HUDEP-2 (cell line): ENCODE measurements around the gene EFNA3.
A peak's percentile ranks its signal among the peaks of the same experiment; 100 is the strongest.

Experiments used
- DNase-seq, 76 experiments: peaks; one replicate each; lab custom pipeline; 2025; ENCODE audit not compliant: unreplicated experiment in 76 of 76; lab: John Stamatoyannopoulos, UW

Gene EFNA3

DNA sequence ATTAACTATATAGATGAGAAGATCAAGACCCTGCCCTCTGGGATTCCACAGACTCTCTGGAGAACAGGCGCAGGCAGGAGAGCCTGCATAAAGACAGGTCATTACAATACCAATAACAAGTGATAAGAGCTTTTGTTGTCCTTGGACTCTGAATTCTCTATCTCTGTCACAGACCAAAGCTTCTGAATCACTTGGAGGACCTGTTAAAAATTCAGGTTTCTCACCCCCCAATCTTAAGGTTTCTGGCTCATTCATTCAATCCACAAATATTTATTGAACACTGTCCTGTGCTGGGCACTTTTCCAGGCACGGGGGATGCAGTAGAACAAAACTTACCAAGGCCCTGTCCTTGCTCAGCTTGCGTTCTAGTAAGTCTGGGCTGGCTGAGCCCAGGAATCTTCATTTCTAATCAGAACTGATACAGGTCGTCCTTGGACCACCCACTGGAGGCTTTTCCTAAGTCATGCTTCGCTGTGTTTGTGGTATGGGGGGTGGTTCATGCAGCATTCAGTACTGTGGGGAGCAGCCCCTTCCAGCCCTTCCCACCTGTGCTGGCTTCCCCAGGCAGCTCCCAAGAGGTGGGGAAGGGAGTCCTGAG is 13.7 kb upstream of the EFNA3 start:
- no peak for DNase-seq

DNA sequence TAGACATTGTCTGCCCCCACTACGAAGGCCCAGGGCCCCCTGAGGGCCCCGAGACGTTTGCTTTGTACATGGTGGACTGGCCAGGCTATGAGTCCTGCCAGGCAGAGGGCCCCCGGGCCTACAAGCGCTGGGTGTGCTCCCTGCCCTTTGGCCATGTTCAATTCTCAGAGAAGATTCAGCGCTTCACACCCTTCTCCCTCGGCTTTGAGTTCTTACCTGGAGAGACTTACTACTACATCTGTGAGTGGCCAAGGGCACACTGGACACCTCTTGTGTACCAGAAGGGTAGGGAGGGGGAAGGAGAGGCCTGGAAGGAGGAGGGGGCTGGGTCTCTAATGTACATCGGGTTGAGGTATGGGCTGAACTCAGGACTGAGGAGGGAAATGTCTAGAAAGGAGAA is 11.9 kb upstream of the EFNA3 start:
- DNase-seq = no peak

DNA sequence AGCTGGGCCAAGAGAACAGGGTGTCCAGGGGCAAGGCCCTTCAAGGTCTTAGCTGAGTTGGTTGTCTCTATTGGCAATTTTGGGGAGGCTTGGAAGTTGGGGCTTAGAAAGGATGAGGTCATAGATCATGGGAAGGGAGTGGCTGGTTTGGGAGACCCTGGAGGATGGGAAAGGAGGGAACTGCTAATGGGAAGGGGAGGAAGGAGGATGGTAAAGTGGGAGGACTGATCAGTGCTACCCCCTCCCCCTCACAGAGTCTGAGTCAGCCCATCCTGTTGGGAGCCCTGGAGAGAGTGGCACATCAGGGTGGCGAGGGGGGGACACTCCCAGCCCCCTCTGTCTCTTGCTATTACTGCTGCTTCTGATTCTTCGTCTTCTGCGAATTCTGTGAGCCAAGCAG is 10.0 kb upstream of the EFNA3 start:
- no peak for DNase-seq

DNA sequence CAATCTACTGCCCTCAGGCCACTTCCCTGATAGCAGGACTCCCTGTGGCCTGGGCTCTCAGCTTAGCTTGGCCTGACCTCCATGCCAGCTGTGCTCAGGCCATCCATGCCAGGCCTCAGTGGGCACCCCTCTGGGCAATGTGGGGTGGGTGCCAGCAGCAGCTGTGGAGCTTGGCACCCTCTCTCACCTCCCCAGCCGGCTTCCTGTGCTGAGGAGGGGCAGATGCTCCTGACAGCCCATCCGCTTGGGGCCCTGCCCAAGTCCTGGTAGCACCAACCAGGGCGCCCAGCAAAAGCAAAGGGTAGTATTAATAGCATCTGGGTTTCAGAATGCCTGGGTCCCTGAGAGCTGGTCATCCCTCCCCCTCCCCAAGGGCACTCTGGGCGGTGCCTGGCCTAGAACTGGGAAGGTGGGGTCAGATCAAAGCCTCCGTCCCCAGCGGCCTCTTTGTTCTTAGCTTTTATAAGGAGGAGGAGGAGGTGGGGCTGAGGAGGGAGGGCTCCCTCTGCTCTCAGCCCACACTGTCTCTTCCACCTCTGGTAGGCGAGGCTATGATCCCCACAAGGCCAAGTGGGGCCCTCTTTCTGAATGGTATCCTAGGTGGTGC is 9.0 kb upstream of the EFNA3 start:
- DNase-seq = peak in 16 of 76 experiments; percentile 8 to 54 (median 28)

DNA sequence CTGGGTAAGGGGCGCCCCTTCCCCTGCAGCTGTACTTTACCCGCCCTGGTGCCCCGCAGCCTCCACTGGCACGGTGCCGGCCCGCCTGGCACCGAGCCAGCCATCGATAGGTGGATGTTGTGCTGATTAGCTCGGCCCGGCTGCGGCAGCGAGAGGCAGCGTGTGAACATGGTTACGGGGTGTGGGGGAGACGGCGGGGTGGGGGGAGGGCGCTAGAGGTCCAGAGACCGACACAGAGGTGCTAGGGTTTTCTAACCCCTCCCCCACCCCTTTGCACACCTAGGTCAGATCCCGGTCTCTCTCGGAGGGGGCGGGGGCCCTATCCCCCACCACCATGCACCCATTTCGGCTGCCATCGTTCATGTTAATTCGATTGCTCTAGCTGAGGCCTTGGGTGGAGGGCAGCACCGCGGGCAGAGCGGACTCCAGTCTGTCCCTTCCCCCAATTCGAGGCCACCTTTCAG is 8.4 kb upstream of the EFNA3 start:
- DNase-seq = peak in 3 of 76 experiments; percentile 37 to 54 (median 51)

DNA sequence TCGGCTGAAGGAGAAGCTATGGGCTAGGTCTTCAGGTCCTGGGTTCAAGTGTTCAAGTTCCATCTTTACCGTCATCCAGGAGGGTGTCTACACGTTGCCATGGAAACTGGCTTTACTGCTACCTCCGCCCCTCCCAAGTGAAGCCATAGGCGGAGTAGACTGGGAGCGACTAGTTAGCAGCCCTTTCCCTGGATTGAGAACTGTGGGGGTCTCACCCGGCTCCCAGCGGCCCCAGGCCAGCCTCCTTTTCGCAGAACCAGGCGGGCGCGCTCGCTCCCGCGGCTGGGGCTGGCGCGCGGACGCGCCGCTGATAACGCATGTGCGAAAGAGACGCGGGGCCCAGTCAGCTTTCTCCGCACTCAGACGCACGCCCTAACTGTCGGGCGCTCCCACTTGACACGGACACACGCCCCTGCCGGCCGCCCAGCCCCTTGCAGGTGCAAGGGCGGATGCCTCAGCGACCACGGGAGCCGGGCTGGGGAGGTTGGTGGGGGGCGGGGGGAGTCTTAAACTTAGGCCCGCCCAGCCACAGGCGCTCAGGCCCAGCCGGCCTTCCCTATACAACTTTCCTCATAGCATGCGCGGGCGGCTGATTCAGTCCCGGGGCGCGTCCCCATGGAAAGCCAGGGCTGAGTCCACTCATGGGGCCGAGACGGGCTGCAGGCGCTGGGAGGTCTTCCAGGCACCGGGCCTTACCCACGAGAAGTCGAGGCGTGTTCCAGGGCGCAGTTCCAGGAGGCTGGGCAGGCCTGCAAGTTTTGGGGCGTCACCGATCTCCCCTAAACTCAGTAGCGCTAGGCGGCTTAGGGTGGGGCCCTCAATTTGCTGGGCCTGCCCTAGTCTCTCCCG is 7.7 kb upstream of the EFNA3 start:
- DNase-seq = peak in 71 of 76 experiments; percentile 31 to 86 (median 70)

DNA sequence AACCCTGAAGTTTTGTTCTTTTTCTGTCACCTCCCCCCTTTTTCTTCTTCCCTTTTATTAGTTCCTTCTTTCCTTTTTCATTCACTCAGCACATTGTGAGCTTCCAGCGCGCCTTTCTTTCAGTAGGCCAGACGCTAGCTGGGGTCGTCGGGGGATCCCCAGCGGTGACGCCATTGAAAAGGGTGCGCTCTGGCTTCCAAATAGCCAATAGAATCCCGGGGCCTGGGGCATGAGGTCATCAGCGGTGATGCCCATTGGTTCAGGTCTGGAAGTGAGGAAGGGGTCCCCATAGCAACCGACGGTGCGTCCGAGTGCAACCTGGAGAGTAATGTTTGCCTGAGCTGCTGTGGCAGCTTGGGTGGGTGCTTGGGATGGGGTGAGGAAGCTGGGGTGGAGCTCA is 6.9 kb upstream of the EFNA3 start:
- no peak for DNase-seq

DNA sequence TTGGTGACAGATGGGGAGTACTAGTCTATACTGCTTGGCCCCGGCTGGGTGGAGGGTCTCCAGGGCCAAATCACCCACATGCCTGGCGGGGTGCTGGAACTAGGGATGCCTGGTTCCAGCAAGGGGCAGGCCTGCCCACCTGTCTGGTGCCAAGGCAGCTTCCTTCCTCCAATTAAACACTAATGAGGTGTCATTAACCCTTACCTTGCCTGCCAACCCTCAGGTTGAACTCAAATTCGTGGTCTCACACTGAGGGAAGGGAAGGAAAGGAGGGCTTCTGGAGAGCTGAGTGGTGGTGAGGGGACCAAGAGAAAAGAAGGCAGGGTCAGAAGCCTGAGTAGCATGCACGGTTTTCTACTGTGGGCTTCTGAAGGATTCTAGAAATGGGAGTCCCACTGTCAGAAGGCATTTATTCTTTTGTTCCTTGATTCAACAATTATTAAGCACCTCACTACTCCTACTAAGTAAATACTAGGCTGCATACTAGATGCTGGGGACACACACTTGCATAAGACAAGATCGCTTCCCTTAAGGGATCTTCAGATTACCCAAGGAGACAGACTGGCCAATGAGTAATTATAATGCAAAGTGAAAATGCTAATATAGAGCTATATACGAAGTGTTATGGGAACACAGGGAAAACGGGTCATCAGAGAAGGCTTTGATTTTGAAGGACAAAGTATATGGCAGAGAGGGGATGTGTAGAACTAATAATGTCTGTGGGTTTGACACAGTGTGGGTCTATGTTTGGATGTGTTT is 5.9 kb upstream of the EFNA3 start:
- no peak for DNase-seq

DNA sequence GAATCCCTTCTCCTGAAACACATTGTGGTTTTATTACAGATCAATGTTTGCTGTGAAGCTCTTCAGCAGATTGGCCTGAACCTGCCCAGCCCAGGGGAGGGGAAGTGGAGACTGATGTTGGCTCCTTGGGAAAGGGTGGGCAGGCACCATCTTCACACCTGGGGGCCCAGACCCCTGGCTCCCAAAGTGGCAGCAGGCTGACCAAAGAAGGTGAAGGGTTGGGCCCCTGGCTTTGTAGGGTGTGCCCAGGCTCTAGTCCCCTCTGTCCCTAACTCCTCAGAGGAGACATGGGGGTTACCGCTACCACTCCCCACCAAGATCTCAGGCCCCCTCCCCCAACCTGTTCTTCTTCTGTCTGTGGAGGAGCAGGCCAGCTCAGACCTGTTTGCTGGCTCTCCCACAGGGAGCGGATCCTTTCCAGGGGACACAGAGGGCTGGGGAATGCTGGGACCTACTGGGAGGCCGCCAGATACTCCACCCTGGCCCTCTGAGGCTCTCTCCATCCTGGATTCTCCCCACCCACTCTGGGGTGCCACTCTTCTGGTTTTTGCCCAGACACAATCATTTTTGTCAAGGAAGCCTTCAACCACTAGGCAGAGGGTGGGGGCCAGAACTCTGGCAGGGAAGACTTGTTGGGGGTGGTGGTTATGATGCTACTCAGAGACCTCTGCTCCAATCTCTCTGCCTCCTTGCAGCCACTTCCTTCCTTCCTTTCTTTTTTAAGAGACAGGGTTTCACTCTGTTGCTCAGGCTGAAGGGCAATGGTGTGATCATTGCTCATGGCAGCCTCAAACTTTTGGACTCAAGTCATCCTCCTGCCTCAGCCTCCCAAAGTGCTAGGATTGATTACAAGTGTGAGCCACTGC is 5.0 kb upstream of the EFNA3 start:
- DNase-seq = no peak

DNA sequence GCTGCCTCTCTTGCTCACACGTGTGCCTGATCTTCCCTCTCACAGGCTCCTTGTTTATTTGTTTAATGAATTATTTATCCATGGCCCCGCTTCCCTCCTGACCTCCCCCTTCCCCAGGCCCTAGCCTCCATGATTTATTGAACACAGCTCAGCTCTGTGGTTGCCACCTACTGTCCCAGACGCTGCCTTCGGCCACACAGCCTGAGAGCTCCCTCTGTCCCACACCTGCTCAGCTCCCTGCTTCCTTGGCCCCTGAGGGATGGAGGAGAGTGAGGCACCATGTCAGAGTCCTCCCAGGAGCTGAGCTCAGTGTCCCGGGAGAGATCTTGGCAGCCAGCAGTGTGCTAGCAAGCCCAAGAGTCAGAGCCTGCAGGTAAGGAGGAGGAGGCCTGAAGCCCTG is 3.1 kb upstream of the EFNA3 start:
- DNase-seq = no peak

DNA sequence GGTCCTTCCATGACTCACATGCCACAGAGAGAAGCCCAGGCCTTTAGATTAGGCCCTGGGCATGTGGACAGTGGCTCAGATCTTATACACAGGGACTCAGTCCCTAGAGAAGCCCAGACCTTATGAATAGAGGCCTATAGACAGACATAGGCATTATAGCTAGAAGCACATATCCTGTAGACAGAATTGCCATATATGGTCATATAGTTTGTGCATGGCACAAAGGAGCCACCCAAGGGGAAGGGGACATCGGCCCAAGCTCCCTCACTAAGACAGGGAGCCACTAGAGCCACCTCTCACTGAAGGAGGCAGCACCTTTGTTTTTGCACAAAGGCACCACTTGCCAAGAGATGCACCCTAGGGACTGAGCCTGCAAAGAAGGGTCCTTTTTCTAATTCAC is 2.3 kb upstream of the EFNA3 start:
- no peak for DNase-seq

DNA sequence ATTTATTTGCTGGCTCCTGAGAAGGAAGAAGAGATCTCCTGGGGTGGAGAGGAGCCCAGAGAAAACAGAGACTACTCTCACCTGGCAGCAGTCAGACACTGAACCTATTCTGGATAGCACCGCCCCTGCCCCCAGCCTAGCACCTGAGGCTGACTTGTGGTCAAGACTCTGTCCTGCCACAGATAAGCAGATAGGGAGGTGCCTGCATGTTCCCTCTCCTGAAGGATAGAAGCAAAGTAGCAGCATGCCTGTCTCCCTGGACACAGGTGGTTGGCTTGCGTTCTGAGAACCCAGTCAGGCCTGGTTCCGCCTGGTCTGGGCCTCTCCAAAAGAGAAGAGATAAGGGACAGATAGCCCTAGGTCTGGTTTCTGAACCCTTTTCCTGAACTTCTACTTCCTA is 1.3 kb upstream of the EFNA3 start:
- no peak for DNase-seq

DNA sequence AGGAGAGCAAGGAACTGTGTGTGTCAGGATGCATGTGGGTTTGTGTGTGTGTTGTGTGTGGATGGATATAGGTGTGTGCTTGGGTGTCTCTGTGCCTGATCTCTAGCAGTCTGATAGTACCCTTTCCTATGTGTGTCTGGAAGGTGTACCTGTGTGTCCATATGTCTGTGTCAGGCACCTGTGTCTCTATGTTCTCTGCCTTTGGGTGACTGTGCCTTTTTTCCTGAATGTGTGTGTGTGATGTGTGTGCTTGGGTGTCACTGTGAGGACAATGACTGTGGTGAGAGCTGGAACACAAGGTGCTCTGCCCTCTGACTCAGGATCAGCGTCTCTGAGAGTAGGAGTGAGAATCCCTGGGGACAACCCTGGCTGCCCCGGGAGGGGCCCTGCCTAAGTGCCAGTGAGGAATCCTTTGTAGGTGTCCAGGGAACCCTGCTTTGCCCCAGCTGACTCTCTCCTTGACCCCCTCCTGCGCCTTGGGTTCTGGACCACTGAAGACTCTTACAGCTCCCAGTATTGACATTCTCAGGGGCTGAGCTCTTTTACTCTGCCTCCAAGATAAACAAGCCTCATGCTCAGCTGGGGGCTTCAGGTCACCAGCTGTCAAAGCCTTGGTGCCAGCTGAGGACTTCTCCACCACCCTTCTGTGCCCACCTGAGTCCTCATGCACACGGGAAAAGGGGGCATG is 735 bp upstream of the EFNA3 start:
- no peak for DNase-seq

DNA sequence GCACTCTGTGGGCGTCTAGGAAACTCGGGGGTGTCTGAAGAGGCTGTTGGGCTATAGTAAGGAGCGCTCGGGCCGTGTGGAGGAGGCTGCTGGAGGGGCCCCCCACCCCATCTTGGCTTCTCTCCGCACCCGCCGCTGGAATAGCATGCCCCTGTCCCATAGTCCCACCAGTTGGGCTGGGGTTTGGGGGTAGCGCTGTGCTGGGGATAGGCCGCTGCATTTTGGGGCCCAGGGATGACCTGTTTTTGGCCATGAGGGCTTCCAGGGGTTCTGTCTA is 511 bp downstream of the EFNA3 start:
- DNase-seq = no peak

DNA sequence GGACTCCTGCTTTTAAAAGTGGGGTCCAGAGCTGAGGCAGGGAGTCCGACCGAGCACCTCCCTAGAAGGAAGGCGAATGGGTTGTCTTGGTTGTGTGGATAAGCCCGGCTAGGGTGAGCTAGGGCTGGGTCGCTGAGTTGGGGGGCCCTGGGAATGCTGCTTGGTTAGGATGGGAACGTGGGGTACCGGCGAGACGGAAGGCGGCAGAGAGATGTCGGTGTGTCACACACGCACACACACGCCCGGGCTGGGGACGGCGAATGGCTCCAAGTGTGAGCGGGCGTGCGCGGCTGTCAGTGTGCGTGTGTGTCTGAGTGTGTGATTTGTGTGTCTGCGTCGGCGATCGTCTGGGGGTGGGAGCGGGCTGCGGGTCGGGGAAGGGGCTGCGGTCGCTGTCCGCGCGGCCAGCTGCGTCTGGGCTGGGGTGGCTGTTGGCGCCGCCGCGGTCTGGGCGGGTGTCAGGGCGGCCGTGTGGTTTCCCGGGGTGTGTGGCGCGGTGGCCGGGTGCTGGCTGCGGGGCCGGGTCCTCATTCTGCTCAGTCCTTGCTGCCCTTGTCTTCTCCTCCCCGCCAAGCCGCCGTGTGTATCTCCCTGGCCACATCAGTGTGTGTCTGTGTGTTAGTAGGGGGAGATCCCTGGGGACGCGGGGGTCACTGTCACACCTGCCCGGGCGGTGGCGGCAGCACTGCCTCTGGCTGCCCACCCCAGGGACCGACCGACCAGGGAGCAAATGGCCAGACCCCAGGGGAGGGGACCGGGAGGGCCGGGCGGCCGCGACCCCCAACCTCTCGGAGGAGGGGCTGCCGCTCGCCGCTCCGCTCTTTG is 1.1 kb downstream of the EFNA3 start:
- DNase-seq = peak in 3 of 76 experiments; percentile 19 to 26 (median 22)

DNA sequence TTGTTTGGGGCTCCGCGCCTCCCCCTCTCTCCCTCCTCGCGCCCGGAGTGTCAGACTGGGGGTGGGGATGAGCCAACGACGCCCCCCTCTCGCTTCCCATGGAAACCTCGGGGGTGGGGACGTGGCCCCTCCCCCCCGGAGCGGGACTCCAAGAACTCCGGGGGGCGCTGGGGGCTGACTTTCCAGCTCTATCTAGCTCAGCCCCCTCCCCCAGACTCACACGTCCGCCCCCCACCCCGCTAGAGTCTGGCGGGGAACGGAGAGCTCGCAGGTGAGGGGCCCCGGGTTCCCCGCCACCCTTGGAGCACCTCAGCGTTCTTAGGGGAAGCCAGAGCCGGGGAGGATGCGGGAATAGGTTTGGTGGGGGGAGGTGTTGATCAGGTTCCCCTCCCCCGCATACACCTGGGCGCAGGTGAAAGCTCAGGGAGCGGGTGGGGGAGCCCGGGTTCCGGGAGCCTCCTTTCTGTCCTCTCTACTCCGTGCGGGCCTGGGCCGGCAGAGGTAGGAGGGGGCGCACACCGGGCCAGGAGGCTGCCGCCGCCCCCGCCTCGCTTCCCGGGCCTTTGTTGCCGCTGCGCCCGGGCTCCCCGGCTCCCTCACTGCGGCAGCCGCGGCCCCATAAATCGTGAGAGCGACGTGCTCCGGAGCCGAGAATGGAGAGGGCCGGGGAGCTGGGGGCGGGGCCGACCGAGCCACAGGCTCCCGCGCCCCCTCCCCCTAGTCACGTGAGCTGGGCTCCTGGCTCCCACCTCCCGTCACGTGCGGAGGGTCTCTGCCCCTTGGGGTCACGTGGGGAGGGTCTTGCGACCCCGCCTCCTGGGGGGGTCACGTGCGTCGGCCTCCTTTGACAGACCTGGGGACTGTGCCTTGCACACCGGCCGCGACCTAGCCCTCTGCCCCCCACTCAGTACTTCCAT is 1.9 kb downstream of the EFNA3 start:
- no peak for DNase-seq

DNA sequence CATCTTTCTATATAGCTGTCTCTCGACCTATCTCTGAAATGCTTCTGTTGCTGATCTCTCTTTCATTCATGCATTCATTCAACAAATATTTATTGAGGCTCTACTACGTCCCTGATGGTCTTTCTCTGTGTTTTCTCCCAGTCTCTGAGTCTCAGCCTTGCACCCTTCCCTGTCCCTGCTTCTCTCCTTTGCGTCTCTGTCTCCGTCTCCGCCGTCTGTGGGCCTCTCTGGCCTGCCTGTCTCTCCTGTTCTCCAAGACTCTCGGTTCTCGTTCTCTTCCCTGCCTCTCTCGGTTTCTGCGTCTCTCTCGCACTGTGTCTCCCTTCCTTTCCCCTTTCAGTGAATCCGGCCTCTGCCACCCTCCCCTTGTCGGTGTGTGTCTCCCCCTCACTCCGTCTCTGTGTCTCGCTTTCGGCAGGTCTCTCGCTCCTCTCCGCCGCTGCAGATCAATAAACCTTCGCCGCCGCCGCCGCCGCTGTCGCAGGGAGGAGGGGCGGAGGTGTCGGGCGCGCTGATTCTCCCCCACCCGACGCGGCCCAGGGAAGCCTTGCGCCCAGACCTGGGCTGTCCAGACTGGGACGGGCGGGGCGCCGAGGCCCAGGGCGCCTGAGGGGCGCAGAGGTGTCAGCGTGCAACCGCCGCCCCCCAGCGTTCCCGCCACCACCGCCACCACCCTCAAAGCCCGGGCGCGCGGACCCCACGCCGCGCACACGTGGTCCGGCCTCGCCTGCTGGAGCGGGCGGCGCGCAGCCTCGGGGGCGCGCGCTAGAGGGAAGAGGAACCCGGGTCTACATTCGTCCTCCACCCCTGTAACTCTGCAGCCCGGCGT is 3.0 kb downstream of the EFNA3 start:
- DNase-seq = no peak
